B cell (primary cell): ENCODE measurements around the gene KRTAP4-6. TPM values are rescaled to one million over a fixed set of nuclear protein-coding genes. Genes with fewer than 3 reads are reported as not detected.

Experiments
- ATAC-seq: fragments of 200-7000 bp; cut with Tn5 transposase; one replicate; pipeline ENCODE4 v1.10.0; 2021; ENCODE audit warnings: low read depth, mild to moderate bottlenecking, moderate number of reproducible peaks, moderate library complexity
- CTCF ChIA-PET: fragments of 350-600 bp; sonication (Branson Sonifier 250); formaldehyde crosslinking; loops from one replicate; lab custom pipeline; 2021; ENCODE audit warnings: antibody characterized with exemption, inconsistent platforms; lab: Charles Lee
- POLR2A ChIA-PET: fragments of 350-600 bp; sonication (Branson Sonifier 250); formaldehyde crosslinking; loops from one replicate; lab custom pipeline; 2021; ENCODE audit warnings: antibody characterized with exemption; lab: Charles Lee
- DNase-seq: peaks from one replicate; pipeline ENCODE4 v3.0.0; 2013
- H2AFZ ChIP-seq: 2 replicates; pipeline ENCODE4 v1.6.1; 2012; ENCODE audit warnings: mild to moderate bottlenecking, low read depth, low read length; ENCODE audit not compliant: insufficient read depth, poor library complexity, severe bottlenecking
- H3K27ac ChIP-seq, 2 donors: 1 replicate in 1 of 2; 2 replicates in 1 of 2; pipeline ENCODE4 v1.5.1; 2012 to 2013; ENCODE audit warnings: low read length in 2 of 2, mild to moderate bottlenecking in 2 of 2, moderate library complexity in 1 of 2
- H3K27me3 ChIP-seq, 4 experiments: fragments of 200-600 bp in 1 of 4; sonication (generic) in 1 of 4; replicated peaks in 1 of 4; 1 replicate in 2 of 4; 2 replicates in 2 of 4; pipeline versions ENCODE4 v1.6.1 to v1.7.0; 2013 to 2016; ENCODE audit warnings: low read length in 3 of 4, mild to moderate bottlenecking in 2 of 4, mixed read lengths in 1 of 4, moderate library complexity in 1 of 4; ENCODE audit not compliant: insufficient read depth in 4 of 4, control insufficient read depth in 3 of 4; ENCODE audit errors: control extremely low read depth in 1 of 4
- H3K36me3 ChIP-seq, 2 experiments: replicated peaks in 1 of 2; 1 replicate in 1 of 2; 2 replicates in 1 of 2; pipeline versions ENCODE4 v1.6.1 to v1.7.1; 2013; ENCODE audit warnings: low read length in 1 of 2; ENCODE audit not compliant: insufficient read depth in 2 of 2, control insufficient read depth in 1 of 2; ENCODE audit errors: control extremely low read depth in 1 of 2, extremely low read depth in 1 of 2
- H3K4me1 ChIP-seq, 2 donors: fragments of 200-600 bp in 1 of 2; sonication (generic) in 1 of 2; 1 replicate in 1 of 2; 2 replicates in 1 of 2; pipeline versions ENCODE4 v1.5.1 to v1.6.1; 2013 to 2017; ENCODE audit warnings: low read length in 2 of 2; ENCODE audit not compliant: control insufficient read depth in 2 of 2, insufficient read depth in 2 of 2
- H3K4me2 ChIP-seq: replicated peaks from 2 replicates; pipeline ENCODE3; 2012; ENCODE audit warnings: mild to moderate bottlenecking, low read depth, low read length; ENCODE audit not compliant: poor library complexity, severe bottlenecking
- H3K4me3 ChIP-seq, 5 experiments: fragments of 200-600 bp in 1 of 5; sonication (generic) in 1 of 5; 1 replicate in 3 of 5; 2 replicates in 2 of 5; pipeline versions ENCODE4 v1.5.1 to v1.7.0; 2011 to 2016; ENCODE audit warnings: low read length in 4 of 5, mild to moderate bottlenecking in 4 of 5, low read depth in 2 of 5, control low read depth in 1 of 5, moderate library complexity in 1 of 5; ENCODE audit not compliant: insufficient read depth in 1 of 5; ENCODE audit errors: control extremely low read depth in 1 of 5, extremely low read depth in 1 of 5
- H3K79me2 ChIP-seq: fragments of 200-600 bp; sonication (generic); one replicate; pipeline ENCODE4 v1.6.0; 2016; ENCODE audit warnings: low read length; ENCODE audit not compliant: control insufficient read depth, insufficient read depth
- H3K9ac ChIP-seq: fragments of 200-600 bp; sonication (generic); 2 replicates; pipeline ENCODE4 v1.6.1; 2017; ENCODE audit warnings: mild to moderate bottlenecking, low read length, moderate library complexity
- H3K9me3 ChIP-seq, 3 donors: one replicate each; pipeline versions ENCODE4 v1.6.1 to v1.7.1; 2013; ENCODE audit warnings: low read length in 2 of 3; ENCODE audit not compliant: control insufficient read depth in 2 of 3, insufficient read depth in 1 of 3; ENCODE audit errors: control extremely low read depth in 1 of 3
- H4K20me1 ChIP-seq: 2 replicates; pipeline ENCODE4 v1.6.0; 2012; ENCODE audit warnings: mild to moderate bottlenecking, low read length; ENCODE audit not compliant: insufficient read depth, control insufficient read depth, poor library complexity, severe bottlenecking
- H3K27ac Mint-ChIP-seq: one replicate; pipeline ENCODE4 v1.8.0; 2021; ENCODE audit warnings: mixed read lengths
- H3K27me3 Mint-ChIP-seq: one replicate; pipeline ENCODE4 v1.8.0; 2021; ENCODE audit warnings: mixed read lengths
- H3K4me1 Mint-ChIP-seq: one replicate; pipeline ENCODE4 v1.8.0; 2021; ENCODE audit warnings: mixed read lengths
- H3K4me3 Mint-ChIP-seq: one replicate; pipeline ENCODE4 v1.8.0; 2021; ENCODE audit warnings: mixed read lengths
- H3K9me3 Mint-ChIP-seq: one replicate; pipeline ENCODE4 v1.8.0; 2022; ENCODE audit warnings: mixed read lengths; ENCODE audit not compliant: insufficient read depth
- EZH2 ChIP-seq: IDR thresholded peaks from 2 replicates; pipeline ENCODE4 v1.6.1; 2012; ENCODE audit warnings: borderline replicate concordance, low read depth, mild to moderate bottlenecking, moderate library complexity, low read length; ENCODE audit not compliant: insufficient read depth, poor library complexity, severe bottlenecking
- WGBS: methylation state at CpG from one replicate; pipeline ENCODE4 v1.1.5; 2013; ENCODE audit warnings: missing lambda C conversion rate; ENCODE audit not compliant: insufficient coverage; 5-methylcytosine and 5-hydroxymethylcytosine counted together
- intact Hi-C: fragments of 100-400 bp; cut with micrococcal nuclease; formaldehyde crosslinking; loops from one replicate; pipeline ENCODE4 v1.10.0; 2022
- polyA plus RNA-seq: library from polyadenylated mRNA; depleted of rRNA; stranded (reverse); fragments of >200 nt; gene quantifications from 2 replicates; pipeline ENCODE4 v1.2.3, GENCODE V29; 2012
- total RNA-seq, 2 donors: library from RNA; stranded (reverse); fragments of 120-200 nt in 1 of 2; gene quantifications; 1 replicate in 1 of 2; 2 replicates in 1 of 2; pipeline versions ENCODE4 v1.2.3 to v1.2.4, GENCODE V29; 2013 to 2022
- TF ChIP-seq, protein P1 (sequence below): fragments of 200-600 bp; IDR thresholded peaks from one replicate; pipeline ENCODE4 v1.8.0; 2022; ENCODE audit warnings: antibody characterized with exemption, mild to moderate bottlenecking

Gene KRTAP4-6
- total and polyA plus RNA-seq, 2 donors (not counting 1 experiment from before 2014, with no cell fraction given): not detected

DNA sequence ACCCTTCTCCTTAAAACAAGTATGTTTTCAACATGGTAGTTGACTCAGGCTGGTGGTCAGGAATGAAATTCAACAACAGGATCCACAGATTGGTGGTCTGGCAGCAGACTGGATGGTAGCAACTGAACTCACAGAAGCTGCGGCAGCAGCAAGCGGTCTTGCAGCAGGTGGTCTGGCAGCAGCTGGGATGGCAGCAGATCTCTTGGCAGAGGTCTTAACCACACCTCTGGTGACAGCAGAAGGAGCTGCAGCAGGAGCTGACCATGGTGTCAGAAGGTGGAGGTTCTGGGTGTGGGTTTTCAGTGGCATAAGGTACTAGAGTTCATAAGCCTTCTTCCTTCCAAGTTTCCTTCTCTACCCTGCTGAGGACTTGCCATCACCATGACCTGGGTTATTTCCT, 46.5 kb upstream of the KRTAP4-6 start:
- 96% methylated on average over 2 of the region's 2 CpGs for WGBS

DNA sequence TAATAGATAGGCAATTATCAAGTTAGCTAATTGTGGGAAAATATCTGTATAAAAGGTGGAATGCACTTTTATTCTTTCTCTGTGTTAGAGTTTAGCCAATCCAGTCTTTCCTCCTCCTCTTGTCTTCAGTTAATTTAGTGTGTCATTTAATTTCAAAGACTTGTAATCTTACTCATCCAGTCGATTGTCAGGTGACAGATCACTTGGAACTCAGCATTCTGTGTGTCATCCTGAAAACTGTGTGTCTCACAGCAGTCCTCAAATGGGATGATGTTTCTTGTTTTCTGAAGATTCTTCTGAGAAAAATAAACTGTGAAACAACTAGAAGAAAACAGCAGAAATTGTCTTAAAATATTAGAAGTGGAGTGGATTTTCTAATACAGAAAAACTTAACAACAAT, 44.7 kb upstream of the KRTAP4-6 start:
- TF ChIP-seq EZH2: no peak
- TF ChIP-seq, protein P1, sequence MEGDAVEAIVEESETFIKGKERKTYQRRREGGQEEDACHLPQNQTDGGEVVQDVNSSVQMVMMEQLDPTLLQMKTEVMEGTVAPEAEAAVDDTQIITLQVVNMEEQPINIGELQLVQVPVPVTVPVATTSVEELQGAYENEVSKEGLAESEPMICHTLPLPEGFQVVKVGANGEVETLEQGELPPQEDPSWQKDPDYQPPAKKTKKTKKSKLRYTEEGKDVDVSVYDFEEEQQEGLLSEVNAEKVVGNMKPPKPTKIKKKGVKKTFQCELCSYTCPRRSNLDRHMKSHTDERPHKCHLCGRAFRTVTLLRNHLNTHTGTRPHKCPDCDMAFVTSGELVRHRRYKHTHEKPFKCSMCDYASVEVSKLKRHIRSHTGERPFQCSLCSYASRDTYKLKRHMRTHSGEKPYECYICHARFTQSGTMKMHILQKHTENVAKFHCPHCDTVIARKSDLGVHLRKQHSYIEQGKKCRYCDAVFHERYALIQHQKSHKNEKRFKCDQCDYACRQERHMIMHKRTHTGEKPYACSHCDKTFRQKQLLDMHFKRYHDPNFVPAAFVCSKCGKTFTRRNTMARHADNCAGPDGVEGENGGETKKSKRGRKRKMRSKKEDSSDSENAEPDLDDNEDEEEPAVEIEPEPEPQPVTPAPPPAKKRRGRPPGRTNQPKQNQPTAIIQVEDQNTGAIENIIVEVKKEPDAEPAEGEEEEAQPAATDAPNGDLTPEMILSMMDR: no peak
- no peak overlapping the region for H3K27ac ChIP-seq
- Mint-ChIP-seq H3K27ac (no peak overlapping the region), H3K27me3 (peaks cover 28% of the 10 kb centered on the region), H3K4me3 (no peak overlapping the region), H3K4me1 (no peaks in the 10 kb centered on the region), H3K9me3 (no peaks in the 10 kb centered on the region)
- intact Hi-C loops: no loop called here
- no peak for ATAC-seq
- no peak for DNase-seq
- H3K79me2 ChIP-seq: no peaks in the 10 kb centered on the region
- POLR2A ChIA-PET: no interaction called here
- no peaks in the 10 kb centered on the region for H3K36me3 ChIP-seq
- no CpG with 5 or more reads among the region's 1 CpG for WGBS
- H3K27me3 ChIP-seq: no peaks in the 10 kb centered on the region
- H4K20me1 ChIP-seq: no peaks in the 10 kb centered on the region
- no peak overlapping the region for H3K9ac ChIP-seq
- peaks cover 0 to under 1% (median 0%) of the 10 kb centered on the region in 3 donors for H3K9me3 ChIP-seq
- H3K4me2 ChIP-seq: no peak overlapping the region
- H3K4me1 ChIP-seq: no peaks in the 10 kb centered on the region
- CTCF ChIA-PET: no interaction called here
- no peak overlapping the region for H2AFZ ChIP-seq
- no peak overlapping the region for H3K4me3 ChIP-seq

More for the DNA sequence above, 46.5 kb upstream of the KRTAP4-6 start:
- Histone ChIP-seq H3K27me3 (no peaks in the 10 kb centered on the region), H2AFZ (no peak overlapping the region), H3K27ac (no peak overlapping the region), H3K4me3 (no peak overlapping the region), H3K9me3 (peaks cover 0 to 4% (median 0%) of the 10 kb centered on the region in 3 donors), H3K79me2 (no peaks in the 10 kb centered on the region), H3K36me3 (no peaks in the 10 kb centered on the region), H3K4me1 (no peaks in the 10 kb centered on the region), H3K4me2 (no peak overlapping the region), H4K20me1 (no peaks in the 10 kb centered on the region), H3K9ac (no peak overlapping the region)
- intact Hi-C loops: no loop called here
- no peak overlapping the region for H3K27ac Mint-ChIP-seq
- H3K27me3 Mint-ChIP-seq: peaks cover 43% of the 10 kb centered on the region
- no peak for DNase-seq
- H3K4me1 Mint-ChIP-seq: no peaks in the 10 kb centered on the region
- H3K9me3 Mint-ChIP-seq: no peaks in the 10 kb centered on the region
- no peak overlapping the region for H3K4me3 Mint-ChIP-seq
- CTCF ChIA-PET: no interaction called here
- TF ChIP-seq, protein P1: no peak
- TF ChIP-seq EZH2: no peak
- POLR2A ChIA-PET: no interaction called here
- no peak for ATAC-seq
